Brain microvascular endothelial cell (primary cell): ENCODE data around the gene PDE10A.

Source experiments
- DNase-seq: peaks from one replicate; pipeline ENCODE4 v3.0.0-alpha.2; 2020
- H3K27ac ChIP-seq: fragments of 250-450 bp; sonication (Bioruptor Pico); 2 replicates; pipeline ENCODE4 v1.5.1; 2020; ENCODE audit warnings: mild to moderate bottlenecking, moderate library complexity
- H3K27me3 ChIP-seq: fragments of 250-450 bp; sonication (Bioruptor Pico); replicated peaks from 2 replicates; pipeline ENCODE4 v1.5.1; 2020; ENCODE audit warnings: mild to moderate bottlenecking
- H3K36me3 ChIP-seq: fragments of 250-450 bp; sonication (Bioruptor Pico); replicated peaks from 2 replicates; pipeline ENCODE4 v1.5.1; 2020; ENCODE audit warnings: mild to moderate bottlenecking
- H3K4me3 ChIP-seq: 2 replicates; pipeline ENCODE4 v1.5.1; 2011; ENCODE audit warnings: low read depth, mild to moderate bottlenecking, control low read depth, low read length, moderate library complexity
- in situ Hi-C: cut with HindIII; loops from 2 replicates; pipeline ENCODE4 v1.10.0; 2017; ENCODE audit warnings: low sequenced_read_pairs, low pct_ligation_motif_present
- TF ChIP-seq, protein P1 (sequence below): IDR thresholded peaks from 2 replicates; pipeline ENCODE4 v1.5.1; 2011; ENCODE audit warnings: low read depth, mild to moderate bottlenecking, moderate library complexity, low read length, control low read depth, inconsistent platforms; ENCODE audit errors: missing control alignments

Gene PDE10A

DNA sequence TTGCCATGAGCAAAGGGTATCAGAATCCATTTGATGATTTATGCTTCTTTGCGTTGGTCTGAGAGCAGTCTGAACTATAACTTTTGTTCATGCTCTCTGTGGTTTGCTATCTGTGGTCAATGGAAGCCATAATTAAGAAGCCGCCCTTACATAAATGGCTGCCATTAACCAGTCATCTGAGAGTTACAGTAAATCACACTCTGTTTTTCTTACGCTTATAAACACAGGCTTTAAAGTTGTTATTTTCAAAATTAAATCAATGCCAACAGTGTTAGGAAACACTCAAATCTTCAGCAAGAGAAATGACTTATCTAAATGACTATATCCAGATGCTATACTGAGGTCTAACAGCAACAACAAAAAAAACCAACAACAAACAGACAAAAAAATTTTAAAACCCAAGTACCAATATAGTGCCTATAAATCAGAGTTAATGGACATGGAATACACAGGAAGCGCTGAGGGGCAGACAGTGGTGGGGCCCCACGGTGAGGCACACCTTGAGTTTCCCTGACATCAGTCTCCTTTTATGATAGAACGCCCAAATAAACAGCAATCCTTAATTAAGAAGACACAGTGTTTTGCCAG, 245.7 kb downstream of the PDE10A start:
- in situ Hi-C loops, result no loop called here
- no peaks in the 10 kb centered on the region for H3K27me3 ChIP-seq
- H3K36me3 ChIP-seq, result peaks cover 5% of the 10 kb centered on the region
- DNase-seq, result no peak
- TF ChIP-seq, protein P1, sequence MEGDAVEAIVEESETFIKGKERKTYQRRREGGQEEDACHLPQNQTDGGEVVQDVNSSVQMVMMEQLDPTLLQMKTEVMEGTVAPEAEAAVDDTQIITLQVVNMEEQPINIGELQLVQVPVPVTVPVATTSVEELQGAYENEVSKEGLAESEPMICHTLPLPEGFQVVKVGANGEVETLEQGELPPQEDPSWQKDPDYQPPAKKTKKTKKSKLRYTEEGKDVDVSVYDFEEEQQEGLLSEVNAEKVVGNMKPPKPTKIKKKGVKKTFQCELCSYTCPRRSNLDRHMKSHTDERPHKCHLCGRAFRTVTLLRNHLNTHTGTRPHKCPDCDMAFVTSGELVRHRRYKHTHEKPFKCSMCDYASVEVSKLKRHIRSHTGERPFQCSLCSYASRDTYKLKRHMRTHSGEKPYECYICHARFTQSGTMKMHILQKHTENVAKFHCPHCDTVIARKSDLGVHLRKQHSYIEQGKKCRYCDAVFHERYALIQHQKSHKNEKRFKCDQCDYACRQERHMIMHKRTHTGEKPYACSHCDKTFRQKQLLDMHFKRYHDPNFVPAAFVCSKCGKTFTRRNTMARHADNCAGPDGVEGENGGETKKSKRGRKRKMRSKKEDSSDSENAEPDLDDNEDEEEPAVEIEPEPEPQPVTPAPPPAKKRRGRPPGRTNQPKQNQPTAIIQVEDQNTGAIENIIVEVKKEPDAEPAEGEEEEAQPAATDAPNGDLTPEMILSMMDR, result no peak
- no peak overlapping the region for H3K27ac ChIP-seq
- no peak overlapping the region for H3K4me3 ChIP-seq

DNA sequence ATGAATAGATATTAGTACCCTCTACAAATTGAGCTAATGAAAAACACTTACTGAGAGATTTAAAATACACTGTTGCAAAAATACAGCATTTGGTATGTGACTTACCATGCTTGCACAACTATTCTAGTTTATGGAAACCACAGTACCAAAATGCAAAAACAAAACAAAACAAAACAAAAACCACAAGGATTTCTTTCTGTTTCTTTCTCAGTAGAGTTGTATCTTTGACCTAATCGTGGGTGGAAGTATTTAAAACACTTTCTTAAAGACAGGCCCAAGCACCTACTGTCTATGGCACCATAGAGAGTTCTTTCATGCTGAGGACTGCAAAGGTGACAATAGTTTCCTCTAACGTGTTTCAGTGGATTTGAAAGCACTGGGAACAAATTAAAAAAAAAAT, 258.3 kb downstream of the PDE10A start:
- Histone ChIP-seq H3K4me3 (no peak overlapping the region), H3K27ac (no peak overlapping the region), H3K36me3 (no peaks in the 10 kb centered on the region), H3K27me3 (no peaks in the 10 kb centered on the region)
- TF ChIP-seq, protein P1, result no peak
- in situ Hi-C loops, result no loop called here
- no peak for DNase-seq

DNA sequence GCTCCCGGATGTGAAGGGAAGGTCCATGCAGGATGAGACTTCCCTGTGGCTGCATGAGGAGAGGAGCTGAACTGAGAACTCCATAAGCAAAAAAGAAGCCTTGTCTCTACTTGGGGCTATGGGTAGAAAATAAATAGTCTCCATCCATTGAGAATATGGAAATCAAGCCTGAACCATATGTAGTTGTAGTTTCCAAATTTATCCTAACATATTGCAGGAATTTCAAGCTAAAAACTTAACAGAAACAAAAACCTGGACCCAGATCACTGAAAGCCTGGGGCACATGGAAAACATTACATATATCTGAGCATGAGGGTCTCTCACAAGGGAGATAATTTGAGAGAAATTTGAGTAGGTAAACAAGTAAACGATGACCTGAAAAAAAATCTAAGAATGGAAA, 258.7 kb downstream of the PDE10A start:
- no peak for DNase-seq
- in situ Hi-C loops, result no loop called here
- TF ChIP-seq, protein P1, result no peak
- Histone ChIP-seq H3K27ac (no peak overlapping the region), H3K4me3 (no peak overlapping the region), H3K27me3 (no peaks in the 10 kb centered on the region), H3K36me3 (no peaks in the 10 kb centered on the region)

DNA sequence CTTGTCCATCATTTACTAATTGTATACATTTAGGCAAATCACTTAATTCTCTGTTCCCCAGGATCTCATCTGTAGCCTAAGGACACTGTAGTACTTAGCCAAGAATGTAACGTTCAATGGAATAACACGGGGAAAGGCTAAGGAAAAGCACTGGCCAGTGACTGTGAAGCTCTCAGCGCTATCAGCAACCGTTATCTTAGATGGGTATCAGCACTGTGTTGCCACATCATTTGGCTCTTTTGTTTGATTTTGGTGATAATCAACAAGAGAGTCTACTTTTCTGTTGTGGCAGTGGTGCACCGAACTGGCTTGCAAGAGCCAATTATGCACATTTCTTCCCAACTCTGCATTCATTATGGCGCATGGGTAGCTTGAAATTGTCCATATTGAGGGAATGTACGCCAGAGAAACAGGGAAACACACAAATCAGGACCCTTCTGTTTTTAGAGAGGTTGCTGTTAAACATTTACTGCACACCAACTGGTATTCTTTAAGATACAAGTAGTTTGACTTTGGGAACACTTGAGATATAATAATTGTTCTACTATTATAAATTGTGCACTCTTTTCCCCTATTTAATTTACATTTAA, 259.9 kb downstream of the PDE10A start:
- H3K36me3 ChIP-seq, result no peaks in the 10 kb centered on the region
- no peaks in the 10 kb centered on the region for H3K27me3 ChIP-seq
- H3K27ac ChIP-seq, result no peak overlapping the region
- TF ChIP-seq, protein P1, result no peak
- in situ Hi-C loops, result no loop called here
- DNase-seq, result peak; percentile 1
- H3K4me3 ChIP-seq, result no peak overlapping the region

DNA sequence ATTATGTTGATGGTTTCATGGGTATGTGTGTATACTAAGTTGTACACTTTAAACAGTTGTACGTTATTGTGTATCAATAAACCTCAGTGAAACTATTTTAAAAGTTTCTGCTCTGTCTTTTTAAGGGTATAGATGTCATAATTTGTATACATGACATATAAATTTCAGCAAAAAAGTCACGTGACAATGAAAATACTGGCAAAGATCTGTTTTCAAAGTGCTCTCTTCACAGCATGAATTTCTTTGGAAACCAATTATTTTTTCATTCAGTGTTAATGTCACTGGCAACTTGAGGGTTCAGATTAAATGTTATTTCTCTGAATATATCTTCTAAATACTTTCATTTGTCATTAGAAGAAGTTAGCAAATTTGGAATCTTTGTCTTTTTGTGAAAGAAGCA, 261.9 kb downstream of the PDE10A start:
- H3K36me3 ChIP-seq, result no peaks in the 10 kb centered on the region
- in situ Hi-C loops, result no loop called here
- TF ChIP-seq, protein P1, result no peak
- no peaks in the 10 kb centered on the region for H3K27me3 ChIP-seq
- DNase-seq, result no peak
- H3K27ac ChIP-seq, result no peak overlapping the region
- no peak overlapping the region for H3K4me3 ChIP-seq

DNA sequence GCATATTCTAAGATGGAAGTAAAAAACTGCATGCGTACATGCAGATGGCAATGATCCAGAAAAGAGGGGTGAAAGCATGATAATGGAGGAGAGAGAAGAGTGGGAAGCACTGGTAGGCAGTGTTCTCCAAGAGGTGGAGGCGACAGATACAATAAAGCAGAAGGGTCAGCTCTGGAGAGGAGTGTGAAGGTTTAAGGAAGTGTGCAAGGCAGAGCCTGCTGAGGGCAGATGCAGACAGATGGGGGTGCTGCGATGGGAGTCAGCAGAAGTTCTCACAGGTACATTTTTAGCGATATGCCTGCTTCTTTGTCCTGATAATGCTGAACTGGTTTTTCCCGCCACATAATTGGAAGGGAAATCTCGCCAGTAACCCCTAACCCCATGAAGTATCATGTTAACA, 272.6 kb downstream of the PDE10A start:
- Histone ChIP-seq H3K4me3 (no peak overlapping the region), H3K36me3 (no peaks in the 10 kb centered on the region), H3K27ac (no peak overlapping the region), H3K27me3 (no peaks in the 10 kb centered on the region)
- TF ChIP-seq, protein P1, result no peak
- DNase-seq, result no peak
- in situ Hi-C loops, result no loop called here
